ENCODE data around the gene VEPH1. TPM values are rescaled to one million over a fixed set of nuclear protein-coding genes. Genes with fewer than 3 reads are reported as not detected.

Gene VEPH1
- total RNA-seq, 6 experiments from 2014 or later = 0.51 to 1.4 (median 0.93) TPM

DNA sequence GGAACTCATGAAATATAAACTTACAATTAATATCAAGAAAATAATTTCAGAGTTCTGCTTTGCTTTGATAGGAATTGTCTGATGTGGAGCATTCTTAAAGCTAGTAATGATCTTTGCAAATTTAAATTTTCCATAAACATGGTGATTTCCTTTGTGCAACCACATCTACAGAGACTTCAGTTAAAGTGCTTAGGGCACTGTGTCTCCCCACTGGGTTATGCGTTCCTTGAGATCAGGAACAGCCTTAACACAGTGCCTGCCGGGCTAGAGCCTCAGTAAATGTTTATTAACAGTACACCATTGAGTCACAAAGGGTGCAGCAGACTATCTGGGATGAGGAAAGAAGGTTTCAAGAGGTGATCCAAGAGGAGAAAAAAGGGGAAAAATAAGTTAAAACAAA is 235.2 kb downstream of the VEPH1 start:
- H3K27ac ChIP-seq = no peak overlapping the region
- DNase-seq (no peak), ATAC-seq (no peak)
- H3K36me3 ChIP-seq = no peaks in the 10 kb centered on the region
- intact Hi-C loops (cut with DNase I) = no loop called here
- no peak overlapping the region for H3K4me3 ChIP-seq
- H3K27me3 ChIP-seq = no peaks in the 10 kb centered on the region
- WGBS (ENCODE audit: insufficient coverage, low coverage, low lambda C conversion rate, missing lambda C conversion rate) = 94% methylated on average over 2 of the region's 2 CpGs
- H3K4me1 ChIP-seq = no peaks in the 10 kb centered on the region
- TF ChIP-seq POLR2A (IDR thresholded peaks at IDR 0.05) = no peak
- TF ChIP-seq, protein P1, sequence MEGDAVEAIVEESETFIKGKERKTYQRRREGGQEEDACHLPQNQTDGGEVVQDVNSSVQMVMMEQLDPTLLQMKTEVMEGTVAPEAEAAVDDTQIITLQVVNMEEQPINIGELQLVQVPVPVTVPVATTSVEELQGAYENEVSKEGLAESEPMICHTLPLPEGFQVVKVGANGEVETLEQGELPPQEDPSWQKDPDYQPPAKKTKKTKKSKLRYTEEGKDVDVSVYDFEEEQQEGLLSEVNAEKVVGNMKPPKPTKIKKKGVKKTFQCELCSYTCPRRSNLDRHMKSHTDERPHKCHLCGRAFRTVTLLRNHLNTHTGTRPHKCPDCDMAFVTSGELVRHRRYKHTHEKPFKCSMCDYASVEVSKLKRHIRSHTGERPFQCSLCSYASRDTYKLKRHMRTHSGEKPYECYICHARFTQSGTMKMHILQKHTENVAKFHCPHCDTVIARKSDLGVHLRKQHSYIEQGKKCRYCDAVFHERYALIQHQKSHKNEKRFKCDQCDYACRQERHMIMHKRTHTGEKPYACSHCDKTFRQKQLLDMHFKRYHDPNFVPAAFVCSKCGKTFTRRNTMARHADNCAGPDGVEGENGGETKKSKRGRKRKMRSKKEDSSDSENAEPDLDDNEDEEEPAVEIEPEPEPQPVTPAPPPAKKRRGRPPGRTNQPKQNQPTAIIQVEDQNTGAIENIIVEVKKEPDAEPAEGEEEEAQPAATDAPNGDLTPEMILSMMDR (IDR thresholded peaks at IDR 0.05) = no peak
- no peaks in the 10 kb centered on the region for H3K9me3 ChIP-seq

DNA sequence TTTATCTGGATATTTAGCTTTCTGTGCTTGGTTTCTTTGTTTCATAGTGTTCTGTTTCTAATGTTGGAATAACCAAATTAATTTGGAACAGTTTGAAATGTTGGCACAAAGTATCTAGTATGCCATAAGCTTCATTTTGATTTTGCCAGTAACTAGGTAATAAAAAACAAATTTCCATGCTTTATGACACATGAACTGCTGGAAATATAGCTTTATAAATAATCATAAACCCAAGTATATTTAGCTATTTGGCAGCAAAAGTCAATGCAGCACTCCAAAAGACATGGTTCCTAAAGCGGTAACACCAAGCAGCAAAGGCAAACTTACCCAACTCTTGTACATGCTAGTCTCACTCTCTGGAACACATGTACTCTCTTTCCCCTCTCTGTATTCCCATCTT is 237.3 kb downstream of the VEPH1 start:
- Histone ChIP-seq H3K27me3 (no peaks in the 10 kb centered on the region), H3K4me1 (no peaks in the 10 kb centered on the region), H3K27ac (no peak overlapping the region), H3K4me3 (no peak overlapping the region), H3K36me3 (no peaks in the 10 kb centered on the region), H3K9me3 (no peaks in the 10 kb centered on the region)
- DNase-seq (no peak), ATAC-seq (no peak)
- intact Hi-C loops (cut with DNase I) = no loop called here
- TF ChIP-seq, protein P1 (IDR thresholded peaks at IDR 0.05) = no peak
- TF ChIP-seq POLR2A (IDR thresholded peaks at IDR 0.05) = no peak
- 91% methylated on average over 1 of the region's 1 CpG for WGBS (ENCODE audit: insufficient coverage, low coverage, low lambda C conversion rate, missing lambda C conversion rate)

DNA sequence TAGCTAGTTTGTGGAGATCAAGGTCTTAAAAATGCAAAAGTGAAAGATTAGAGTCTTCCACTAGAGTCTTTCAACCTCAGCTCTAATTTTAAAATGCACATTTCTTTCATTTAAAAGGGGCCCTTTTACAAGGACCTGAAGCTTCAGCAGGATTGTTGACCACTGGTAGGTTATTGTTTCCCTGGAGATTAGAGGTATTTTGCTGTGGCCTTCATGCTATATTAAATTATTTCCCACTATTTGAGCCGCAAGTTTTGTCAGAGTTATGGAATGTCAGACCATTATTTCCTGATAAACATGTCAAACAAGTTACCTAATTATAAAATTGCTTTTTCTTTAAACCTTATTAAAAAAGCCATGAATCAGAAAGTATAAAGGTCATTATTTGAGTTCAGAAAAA is 240.2 kb downstream of the VEPH1 start:
- ATAC-seq (no peak), DNase-seq (no peak)
- 58% methylated on average over 1 of the region's 1 CpG for WGBS (ENCODE audit: insufficient coverage, low coverage, low lambda C conversion rate, missing lambda C conversion rate)
- Histone ChIP-seq H3K9me3 (no peaks in the 10 kb centered on the region), H3K4me3 (no peak overlapping the region), H3K27ac (no peak overlapping the region), H3K27me3 (no peaks in the 10 kb centered on the region), H3K4me1 (no peaks in the 10 kb centered on the region), H3K36me3 (no peaks in the 10 kb centered on the region)
- TF ChIP-seq, protein P1 (IDR thresholded peaks at IDR 0.05) = no peak
- no peak for TF ChIP-seq POLR2A (IDR thresholded peaks at IDR 0.05)
- intact Hi-C loops (cut with DNase I) = no loop called here

DNA sequence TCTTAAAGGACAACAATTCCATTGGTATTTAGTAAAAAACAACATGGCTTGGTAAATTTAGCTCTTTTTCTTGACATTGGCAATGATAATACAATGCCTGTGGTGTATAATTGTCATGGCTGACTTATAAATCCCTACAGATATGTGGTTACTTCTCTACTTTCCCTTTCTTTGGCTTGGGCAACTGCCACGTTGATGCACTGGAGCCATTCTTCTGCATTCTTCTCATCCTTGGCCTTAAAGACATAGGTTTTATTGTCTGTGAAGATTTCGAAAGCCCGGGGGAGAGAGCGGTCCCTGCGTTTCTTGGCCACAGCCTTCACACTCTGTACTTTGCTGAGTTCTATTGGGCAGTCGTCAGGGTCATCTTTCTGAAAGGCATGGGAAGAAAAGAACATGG is 242.2 kb downstream of the VEPH1 start:
- H3K27me3 ChIP-seq = no peaks in the 10 kb centered on the region
- ATAC-seq (no peak), DNase-seq (no peak)
- TF ChIP-seq, protein P1 (IDR thresholded peaks at IDR 0.05) = no peak
- TF ChIP-seq POLR2A (IDR thresholded peaks at IDR 0.05) = no peak
- H3K36me3 ChIP-seq = no peaks in the 10 kb centered on the region
- 79% methylated on average over 6 of the region's 6 CpGs for WGBS (ENCODE audit: insufficient coverage, low coverage, low lambda C conversion rate, missing lambda C conversion rate)
- no peak overlapping the region for H3K4me3 ChIP-seq
- H3K9me3 ChIP-seq = no peaks in the 10 kb centered on the region
- no peaks in the 10 kb centered on the region for H3K4me1 ChIP-seq
- intact Hi-C loops (cut with DNase I) = no loop called here
- no peak overlapping the region for H3K27ac ChIP-seq

DNA sequence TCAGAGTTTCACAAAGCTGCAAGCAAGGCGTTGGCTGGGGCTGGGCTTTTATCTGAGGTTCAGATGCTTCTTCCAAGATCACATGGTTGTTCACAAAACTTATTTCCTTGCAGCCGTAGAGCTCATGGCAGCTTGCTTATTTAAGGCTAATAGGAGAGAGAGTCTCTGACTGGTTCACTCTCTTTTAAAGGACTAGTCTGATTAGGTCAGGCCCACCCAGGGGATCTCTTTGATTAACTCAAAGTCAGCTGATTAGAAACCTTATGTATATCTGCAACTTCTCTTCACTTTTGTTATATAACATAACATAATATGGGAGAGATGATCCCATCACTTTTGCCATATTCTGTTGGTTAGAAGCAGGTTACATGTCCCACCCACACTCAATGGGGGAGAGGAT is 243.4 kb downstream of the VEPH1 start:
- ATAC-seq = no peak
- no peak overlapping the region for H3K4me3 ChIP-seq
- 63% methylated on average over 1 of the region's 2 CpGs for WGBS (ENCODE audit: insufficient coverage, low coverage, low lambda C conversion rate, missing lambda C conversion rate)
- TF ChIP-seq, protein P1 (IDR thresholded peaks at IDR 0.05) = no peak
- no peak for TF ChIP-seq POLR2A (IDR thresholded peaks at IDR 0.05)
- DNase-seq = no peak
- no peaks in the 10 kb centered on the region for H3K27me3 ChIP-seq
- H3K36me3 ChIP-seq = no peaks in the 10 kb centered on the region
- no peaks in the 10 kb centered on the region for H3K9me3 ChIP-seq
- H3K27ac ChIP-seq = no peak overlapping the region
- H3K4me1 ChIP-seq = no peaks in the 10 kb centered on the region
- intact Hi-C loops (cut with DNase I) = no loop called here
